Astrocyte (in vitro differentiated cells and primary cell): Measurements from ENCODE around the gene ADAMTS16.

ENCODE experiments used
- EZH2 ChIP-seq: IDR thresholded peaks from 2 replicates; pipeline ENCODE4 v1.6.1; 2012; ENCODE audit warnings: mild to moderate bottlenecking, low read length, inconsistent platforms; ENCODE audit not compliant: insufficient read depth
- TF ChIP-seq, protein P1 (sequence below): IDR thresholded peaks from 2 replicates; pipeline ENCODE4 v1.5.1; 2011; ENCODE audit warnings: low read depth, mild to moderate bottlenecking, inconsistent platforms, low read length, moderate library complexity; ENCODE audit not compliant: insufficient read depth

DNA sequence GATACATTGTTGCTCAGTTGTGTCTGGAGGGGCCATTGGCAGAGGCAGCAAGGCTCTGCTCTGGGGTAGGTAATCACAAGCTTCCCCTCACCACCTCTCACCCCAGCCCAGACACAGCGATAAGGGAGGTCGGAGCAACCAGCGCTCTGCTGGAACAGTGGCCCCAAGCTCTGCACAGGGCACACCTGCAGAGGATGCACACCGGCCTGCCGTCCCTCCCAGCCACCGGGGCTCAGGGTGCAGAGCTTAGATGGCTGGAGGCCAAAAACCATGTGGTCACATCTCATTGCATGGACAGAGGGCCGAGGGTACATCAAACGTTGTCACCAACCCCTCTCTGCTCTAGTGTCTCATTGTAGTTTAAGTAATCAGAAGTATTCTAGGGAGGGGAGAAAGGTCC is 187.0 kb downstream of the ADAMTS16 start:
- TF ChIP-seq, protein P1, sequence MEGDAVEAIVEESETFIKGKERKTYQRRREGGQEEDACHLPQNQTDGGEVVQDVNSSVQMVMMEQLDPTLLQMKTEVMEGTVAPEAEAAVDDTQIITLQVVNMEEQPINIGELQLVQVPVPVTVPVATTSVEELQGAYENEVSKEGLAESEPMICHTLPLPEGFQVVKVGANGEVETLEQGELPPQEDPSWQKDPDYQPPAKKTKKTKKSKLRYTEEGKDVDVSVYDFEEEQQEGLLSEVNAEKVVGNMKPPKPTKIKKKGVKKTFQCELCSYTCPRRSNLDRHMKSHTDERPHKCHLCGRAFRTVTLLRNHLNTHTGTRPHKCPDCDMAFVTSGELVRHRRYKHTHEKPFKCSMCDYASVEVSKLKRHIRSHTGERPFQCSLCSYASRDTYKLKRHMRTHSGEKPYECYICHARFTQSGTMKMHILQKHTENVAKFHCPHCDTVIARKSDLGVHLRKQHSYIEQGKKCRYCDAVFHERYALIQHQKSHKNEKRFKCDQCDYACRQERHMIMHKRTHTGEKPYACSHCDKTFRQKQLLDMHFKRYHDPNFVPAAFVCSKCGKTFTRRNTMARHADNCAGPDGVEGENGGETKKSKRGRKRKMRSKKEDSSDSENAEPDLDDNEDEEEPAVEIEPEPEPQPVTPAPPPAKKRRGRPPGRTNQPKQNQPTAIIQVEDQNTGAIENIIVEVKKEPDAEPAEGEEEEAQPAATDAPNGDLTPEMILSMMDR = no peak
- TF ChIP-seq EZH2 = no peak
